ENCODE results near the gene BCAS1. TPM values are rescaled to one million over a fixed set of nuclear protein-coding genes. Genes with fewer than 3 reads are reported as not detected.

BCAS1 gene
- total and polyA plus RNA-seq, 2 donors from 2014 or later = 1.1 to 4.8 TPM

GRCh38 chr20:53970232-53970631 lies 100.2 kb downstream of the BCAS1 start:
- no peaks in the 10 kb centered on the region for H3K9me3 ChIP-seq (ENCODE audit: control insufficient read depth in 2 of 3, insufficient read depth in 1 of 3, low read length in 3 of 3)
- FAIRE-seq = no peak
- TF ChIP-seq, protein P1, sequence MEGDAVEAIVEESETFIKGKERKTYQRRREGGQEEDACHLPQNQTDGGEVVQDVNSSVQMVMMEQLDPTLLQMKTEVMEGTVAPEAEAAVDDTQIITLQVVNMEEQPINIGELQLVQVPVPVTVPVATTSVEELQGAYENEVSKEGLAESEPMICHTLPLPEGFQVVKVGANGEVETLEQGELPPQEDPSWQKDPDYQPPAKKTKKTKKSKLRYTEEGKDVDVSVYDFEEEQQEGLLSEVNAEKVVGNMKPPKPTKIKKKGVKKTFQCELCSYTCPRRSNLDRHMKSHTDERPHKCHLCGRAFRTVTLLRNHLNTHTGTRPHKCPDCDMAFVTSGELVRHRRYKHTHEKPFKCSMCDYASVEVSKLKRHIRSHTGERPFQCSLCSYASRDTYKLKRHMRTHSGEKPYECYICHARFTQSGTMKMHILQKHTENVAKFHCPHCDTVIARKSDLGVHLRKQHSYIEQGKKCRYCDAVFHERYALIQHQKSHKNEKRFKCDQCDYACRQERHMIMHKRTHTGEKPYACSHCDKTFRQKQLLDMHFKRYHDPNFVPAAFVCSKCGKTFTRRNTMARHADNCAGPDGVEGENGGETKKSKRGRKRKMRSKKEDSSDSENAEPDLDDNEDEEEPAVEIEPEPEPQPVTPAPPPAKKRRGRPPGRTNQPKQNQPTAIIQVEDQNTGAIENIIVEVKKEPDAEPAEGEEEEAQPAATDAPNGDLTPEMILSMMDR (IDR thresholded peaks at IDR 0.05; ENCODE audit: borderline replicate concordance, extremely low read depth, insufficient read depth) = no peak
- intact Hi-C loops (cut with DNase I) = no loop called here
- no peak overlapping the region for H3K4me3 ChIP-seq (ENCODE audit: low read length in 3 of 3)
- no peaks in the 10 kb centered on the region for H3K4me1 ChIP-seq (ENCODE audit: control insufficient read depth in 2 of 3, insufficient read depth in 2 of 3, low read depth in 1 of 3, low read length in 3 of 3)
- no peaks in the 10 kb centered on the region for H3K27me3 ChIP-seq (ENCODE audit: control insufficient read depth, insufficient read depth, low read length)
- DNase-seq = no peak
- H3K36me3 ChIP-seq (ENCODE audit: control insufficient read depth in 2 of 3, insufficient read depth in 3 of 3, low read length in 3 of 3) = no peaks in the 10 kb centered on the region
- no peak overlapping the region for H3K27ac ChIP-seq (ENCODE audit: low read depth in 2 of 2, low read length in 2 of 2)
- H3K9ac ChIP-seq (ENCODE audit: low read length in 3 of 3) = no peak overlapping the region

DNA sequence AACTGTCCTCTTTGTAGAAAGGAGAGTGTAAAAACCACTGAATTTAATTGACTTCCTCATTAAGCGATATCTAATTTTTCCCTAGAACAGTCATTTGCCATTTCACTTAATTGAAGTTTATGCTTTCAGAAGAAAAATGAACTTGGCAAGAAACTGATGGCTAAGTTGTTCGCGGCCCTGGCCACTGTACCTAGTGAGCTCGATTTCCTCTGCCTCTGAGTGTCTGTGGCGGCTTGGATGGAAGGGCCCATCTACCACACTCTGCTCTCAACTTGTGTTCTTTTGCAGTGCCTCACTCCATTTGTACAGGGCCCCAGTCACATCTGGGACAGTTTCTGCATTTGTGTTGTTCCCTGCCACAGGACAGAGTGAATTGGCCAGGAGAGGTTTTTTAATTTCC lies 102.9 kb downstream of the BCAS1 start:
- no peak for FAIRE-seq
- H3K4me1 ChIP-seq (ENCODE audit: control insufficient read depth in 2 of 3, insufficient read depth in 2 of 3, low read depth in 1 of 3, low read length in 3 of 3) = no peaks in the 10 kb centered on the region
- H3K9me3 ChIP-seq (ENCODE audit: control insufficient read depth in 2 of 3, insufficient read depth in 1 of 3, low read length in 3 of 3) = no peaks in the 10 kb centered on the region
- H3K9ac ChIP-seq (ENCODE audit: low read length in 3 of 3) = no peak overlapping the region
- no peaks in the 10 kb centered on the region for H3K27me3 ChIP-seq (ENCODE audit: control insufficient read depth, insufficient read depth, low read length)
- intact Hi-C loops (cut with DNase I) = no loop called here
- no peak for DNase-seq
- no peaks in the 10 kb centered on the region for H3K36me3 ChIP-seq (ENCODE audit: control insufficient read depth in 2 of 3, insufficient read depth in 3 of 3, low read length in 3 of 3)
- no peak overlapping the region for H3K4me3 ChIP-seq (ENCODE audit: low read length in 3 of 3)
- H3K27ac ChIP-seq (ENCODE audit: low read depth in 2 of 2, low read length in 2 of 2) = no peak overlapping the region
- TF ChIP-seq, protein P1 (IDR thresholded peaks at IDR 0.05; ENCODE audit: borderline replicate concordance, extremely low read depth, insufficient read depth) = no peak

- no peaks in the 10 kb centered on the region for H3K27me3 ChIP-seq (ENCODE audit: control insufficient read depth, insufficient read depth, low read length)
- FAIRE-seq (no peak), DNase-seq (no peak)
- H3K4me3 ChIP-seq (ENCODE audit: low read length in 3 of 3) = no peak overlapping the region
- no peak overlapping the region for H3K9ac ChIP-seq (ENCODE audit: low read length in 3 of 3)
- no peaks in the 10 kb centered on the region for H3K4me1 ChIP-seq (ENCODE audit: control insufficient read depth in 2 of 3, insufficient read depth in 2 of 3, low read depth in 1 of 3, low read length in 3 of 3)
- H3K27ac ChIP-seq (ENCODE audit: low read depth in 2 of 2, low read length in 2 of 2) = no peak overlapping the region
- TF ChIP-seq, protein P1 (IDR thresholded peaks at IDR 0.05; ENCODE audit: borderline replicate concordance, extremely low read depth, insufficient read depth) = no peak
- no peaks in the 10 kb centered on the region for H3K9me3 ChIP-seq (ENCODE audit: control insufficient read depth in 2 of 3, insufficient read depth in 1 of 3, low read length in 3 of 3)
- H3K36me3 ChIP-seq (ENCODE audit: control insufficient read depth in 2 of 3, insufficient read depth in 3 of 3, low read length in 3 of 3) = no peaks in the 10 kb centered on the region
- intact Hi-C loops (cut with DNase I) = no loop called here
Observed at GRCh38 chr20:53966774-53967398, 103.5 kb downstream of the BCAS1 start.
